GM21723 (cell line): Measurements from ENCODE around the gene BANP.
"Not testable (repeated sequence)": the region's sequence is repeated elsewhere in the genome, so short reads cannot be mapped to it uniquely, and the experiment has no call there.

Experiments
- ATAC-seq: cut with Tn5 transposase; IDR thresholded peaks from one replicate; pipeline ENCODE4 v1.9.1; 2021; ENCODE audit warnings: mild to moderate bottlenecking, moderate library complexity; ENCODE audit not compliant: unreplicated experiment

Gene BANP

GRCh38 chr16:88076211-88076931 is 125.1 kb downstream of the BANP start:
- ATAC-seq, result no peak

DNA sequence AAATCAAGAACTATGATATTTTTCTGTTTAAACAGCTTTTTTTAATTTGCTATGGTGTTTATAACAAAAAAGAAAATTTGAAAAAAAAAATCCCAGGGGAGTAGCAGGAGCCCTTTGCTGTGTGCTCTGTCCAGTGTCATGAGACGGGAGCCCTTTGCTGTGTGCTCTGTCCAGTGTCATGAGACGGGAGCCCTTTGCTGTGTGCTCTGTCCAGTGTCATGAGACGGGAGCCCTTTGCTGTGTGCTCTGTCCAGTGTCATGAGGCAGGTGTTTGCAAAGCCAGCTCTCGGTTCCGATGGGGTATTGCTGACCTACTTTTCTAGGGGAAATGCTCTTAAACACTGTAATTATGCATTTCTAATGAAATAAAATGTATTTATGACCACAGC is 125.7 kb downstream of the BANP start:
- not testable (repeated sequence) for ATAC-seq

- no peak for ATAC-seq
These were observed 126.3 kb downstream of the BANP start for GRCh38 chr16:88077328-88078108.

DNA sequence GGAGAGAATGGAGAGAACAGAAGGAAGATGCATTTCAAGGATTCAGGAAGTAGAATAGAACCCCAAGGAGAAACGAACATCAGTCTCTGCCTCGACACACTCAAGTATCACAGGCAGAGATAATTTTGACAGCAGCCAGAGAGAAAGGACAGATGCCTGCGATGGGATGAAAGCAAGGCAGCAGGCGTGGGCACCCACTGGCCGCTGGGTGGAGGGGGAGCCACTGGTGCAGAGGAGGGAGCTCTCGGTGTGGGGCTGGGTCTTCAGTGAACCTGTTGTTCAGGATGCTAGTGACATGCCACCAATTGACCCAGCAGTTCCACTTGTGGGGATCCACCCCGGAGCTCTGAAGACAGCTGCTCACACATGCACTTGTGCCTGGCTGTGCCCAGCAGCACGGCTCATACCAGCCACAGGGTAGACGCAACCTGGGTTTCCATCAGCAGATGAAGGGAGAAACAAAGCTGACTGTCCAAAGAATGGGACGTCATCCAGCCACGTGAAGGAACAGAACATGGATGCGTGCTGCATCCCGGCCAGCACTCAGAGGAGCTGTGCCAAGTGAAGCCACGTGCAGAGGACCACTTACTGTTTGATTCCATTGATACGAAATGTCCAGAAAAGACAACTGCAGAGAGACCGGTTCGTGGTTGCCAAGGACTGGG is 127.0 kb downstream of the BANP start:
- ATAC-seq, result no peak

DNA sequence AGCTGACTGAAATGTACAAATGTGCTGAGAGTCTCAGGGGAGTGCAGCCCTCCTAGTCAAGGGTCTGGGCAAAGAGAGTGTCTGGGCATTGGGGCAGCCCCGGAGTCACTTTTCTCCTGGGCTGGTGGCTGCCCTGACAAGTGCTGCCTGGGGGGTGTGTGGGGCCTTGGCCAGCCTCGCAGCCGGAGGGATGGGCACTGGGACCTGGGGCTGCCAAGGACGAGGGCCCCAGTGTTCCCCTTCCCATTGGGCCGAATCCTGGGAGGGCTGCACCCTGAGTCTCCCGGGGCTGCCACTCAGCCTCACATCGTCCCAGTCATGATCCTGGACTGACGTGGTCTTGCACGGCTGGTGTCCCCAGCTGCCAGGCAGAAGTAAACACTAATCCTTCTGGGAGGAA is 132.3 kb downstream of the BANP start:
- ATAC-seq, result no peak

DNA sequence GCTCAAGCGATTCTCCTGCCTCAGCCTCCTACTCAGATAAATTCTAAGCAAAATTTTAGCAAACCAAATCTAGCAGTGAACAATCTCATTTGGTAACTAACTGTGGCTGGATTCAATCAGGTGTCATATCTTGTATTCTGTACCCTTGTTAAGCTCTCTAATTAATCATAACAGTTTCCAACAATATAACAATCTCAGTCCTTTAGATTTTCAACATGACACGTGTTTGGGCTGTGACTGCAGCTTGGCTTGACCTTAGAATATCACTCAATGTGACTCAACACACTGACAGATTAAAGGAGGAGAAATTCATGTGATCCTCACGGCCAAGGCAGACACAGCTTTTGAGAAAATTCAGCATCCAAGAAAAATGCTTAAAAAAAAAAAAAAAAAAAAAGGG is 133.6 kb downstream of the BANP start:
- no peak for ATAC-seq

GRCh38 chr16:88086571-88087516 is 135.6 kb downstream of the BANP start:
- no peak for ATAC-seq

GRCh38 chr16:88087517-88087877 is 136.3 kb downstream of the BANP start:
- no peak for ATAC-seq

GRCh38 chr16:88088161-88088581 is 136.9 kb downstream of the BANP start:
- no peak for ATAC-seq

GRCh38 chr16:88088611-88089010 is 137.4 kb downstream of the BANP start:
- not testable (repeated sequence) for ATAC-seq

DNA sequence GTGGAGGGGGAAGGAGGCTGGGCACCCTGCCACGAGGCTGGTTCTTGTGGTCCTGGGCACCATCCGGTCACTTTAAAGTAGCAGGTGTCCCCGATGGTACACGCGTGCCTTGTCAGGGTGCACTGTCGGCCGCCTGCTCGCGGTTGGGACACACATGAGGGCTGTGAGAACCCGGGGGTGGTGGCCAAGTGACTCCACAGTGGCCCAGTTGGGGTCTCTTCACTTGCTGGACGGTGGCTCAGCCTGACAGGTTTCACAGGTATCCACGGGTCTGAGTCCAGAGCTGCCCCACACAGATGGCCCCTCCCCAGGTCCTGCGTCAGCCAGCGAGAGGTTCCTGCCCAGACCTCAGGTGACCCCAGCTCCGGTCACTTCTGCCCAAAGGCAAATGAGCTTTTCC is 137.8 kb downstream of the BANP start:
- ATAC-seq, result not testable (repeated sequence)

- ATAC-seq, result not testable (repeated sequence)
These were observed 138.6 kb downstream of the BANP start for GRCh38 chr16:88089632-88090376.

DNA sequence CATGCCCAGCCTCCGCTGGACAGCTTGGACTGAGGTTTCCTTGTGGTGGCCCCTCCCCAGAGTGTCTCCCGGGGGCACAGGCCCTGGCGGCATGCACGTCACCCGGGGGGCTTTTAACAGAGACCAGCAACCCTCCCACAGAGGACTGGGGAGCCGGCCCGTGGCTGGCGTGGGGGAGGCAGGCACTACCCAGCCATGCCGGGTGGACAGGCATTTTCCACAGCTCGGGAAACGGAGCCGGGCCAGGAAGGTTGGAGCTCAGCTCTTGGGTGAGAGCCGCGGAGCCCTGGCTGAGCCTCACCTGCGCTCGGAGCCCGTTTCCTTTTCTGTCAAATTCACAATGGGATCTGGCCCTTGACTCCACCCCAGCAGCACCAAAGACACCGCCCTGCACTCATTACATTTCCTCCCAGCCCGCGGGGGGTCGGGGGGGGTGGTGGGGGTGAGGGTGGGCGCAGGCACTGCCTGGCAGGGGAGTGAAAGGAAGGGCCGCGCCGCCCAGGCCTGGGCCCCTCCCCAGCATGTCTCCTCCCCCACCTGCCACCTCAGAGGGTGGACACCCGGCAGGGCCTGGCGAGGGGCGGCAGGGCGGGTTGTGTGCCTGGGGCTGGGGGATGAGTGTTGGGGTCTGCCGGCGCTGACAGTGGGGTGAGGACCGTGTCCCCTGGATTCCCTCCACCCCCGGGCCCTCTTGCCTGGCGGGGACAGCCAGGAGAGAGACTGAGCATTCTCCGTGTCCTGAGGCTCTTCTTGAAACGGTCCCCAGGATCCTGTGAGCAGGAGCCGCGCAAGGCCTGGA is 139.3 kb downstream of the BANP start:
- not testable (repeated sequence) for ATAC-seq

GRCh38 chr16:88091221-88091971 is 140.2 kb downstream of the BANP start:
- ATAC-seq, result not testable (repeated sequence)

DNA sequence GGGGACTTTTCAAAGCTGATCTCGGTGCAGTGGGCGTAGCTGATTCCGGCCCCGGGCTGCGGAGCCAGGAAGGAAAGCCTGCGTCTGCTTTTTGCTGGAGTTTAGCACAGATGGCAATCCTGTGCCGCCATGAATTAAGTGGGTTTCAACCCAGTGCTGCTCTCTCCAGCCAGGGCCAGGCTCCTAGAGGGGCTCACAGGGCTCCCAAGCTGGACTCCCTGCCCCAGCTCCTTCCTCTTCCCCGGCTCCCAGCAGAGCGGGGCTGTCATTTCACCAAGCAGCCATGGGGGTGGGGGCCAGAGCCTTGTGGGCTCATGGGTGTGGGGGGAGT is 140.7 kb downstream of the BANP start:
- not testable (repeated sequence) for ATAC-seq

GRCh38 chr16:88092791-88093555 is 141.7 kb downstream of the BANP start:
- ATAC-seq, result not testable (repeated sequence)

DNA sequence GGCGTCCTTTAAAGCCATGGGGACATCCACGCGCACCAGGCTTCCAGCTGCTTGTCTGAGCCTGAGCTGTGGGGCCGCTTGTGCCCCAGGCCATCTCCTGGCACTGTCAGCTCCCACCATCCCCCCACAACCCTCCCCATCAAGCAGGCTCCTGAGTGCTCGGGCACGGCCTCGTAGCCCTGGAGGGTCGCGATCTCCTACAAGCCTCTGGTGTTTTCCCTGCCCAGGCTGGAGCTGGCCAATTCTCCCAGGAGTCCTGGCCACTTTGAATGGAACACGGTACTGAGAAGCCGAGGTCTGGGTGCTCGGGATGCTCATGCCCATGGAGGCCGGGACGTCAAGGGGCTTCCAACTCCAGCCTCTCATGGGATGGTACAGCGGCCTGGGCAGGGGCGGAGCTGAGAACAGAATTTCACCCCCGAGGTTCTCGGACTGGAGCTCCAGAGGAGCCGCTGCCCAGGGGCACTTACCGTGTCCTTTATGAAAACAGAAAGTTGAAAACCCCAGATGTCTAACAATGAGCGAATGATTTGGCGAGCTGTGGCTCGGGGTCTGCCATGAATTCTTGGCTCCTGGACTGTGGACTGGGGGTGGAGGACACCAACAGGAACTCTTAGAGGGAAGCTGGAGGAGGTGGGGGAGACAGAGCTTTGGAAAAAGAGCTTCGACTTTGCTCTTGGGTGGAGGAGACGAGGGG is 142.5 kb downstream of the BANP start:
- not testable (repeated sequence) for ATAC-seq
